HepG2 (cell line): Measurements from ENCODE around the gene MED13. TPM values are rescaled to one million over a fixed set of nuclear protein-coding genes. Genes with fewer than 3 reads are reported as not detected.

ENCODE experiments used
- DMAP1 ChIP-seq: IDR thresholded peaks from 2 replicates; pipeline ENCODE4 v1.6.1; 2016
- DNMT1 ChIP-seq: sonication (generic); formaldehyde crosslinking; IDR thresholded peaks from 2 replicates; pipeline ENCODE4 v1.5.1; 2020; ENCODE audit warnings: mild to moderate bottlenecking, missing genetic modification reagents
- FOSL2 ChIP-seq: sonication (generic); formaldehyde crosslinking; IDR thresholded peaks from 2 replicates; pipeline ENCODE4 v1.4.0; 2020; ENCODE audit warnings: missing genetic modification reagents
- FOXA3 ChIP-seq: IDR thresholded peaks from 2 replicates; pipeline ENCODE4 v1.6.1; 2016; ENCODE audit warnings: missing genetic modification reagents, missing compliant biosample characterization
- FOXK1 ChIP-seq: sonication (generic); formaldehyde crosslinking; IDR thresholded peaks from 2 replicates; pipeline ENCODE4 v1.4.0; 2020; ENCODE audit warnings: low read depth, missing genetic modification reagents, borderline replicate concordance
- FOXP1 ChIP-seq, 2 experiments: fragments of 450-650 bp in 1 of 2; IDR thresholded peaks; 2 replicates each; pipeline ENCODE4 v1.6.1; 2017 to 2018; ENCODE audit warnings: antibody characterized with exemption in 1 of 2
- FUBP1 ChIP-seq: sonication (generic); formaldehyde crosslinking; IDR thresholded peaks from 2 replicates; pipeline ENCODE4 v1.5.1; 2020; ENCODE audit warnings: missing genetic modification reagents, mild to moderate bottlenecking, borderline replicate concordance
- HBP1 ChIP-seq: IDR thresholded peaks from 2 replicates; pipeline ENCODE4 v1.6.1; 2016; ENCODE audit warnings: low read depth, control low read depth
- NCOR1 ChIP-seq: fragments of 200-600 bp; sonication (generic); IDR thresholded peaks from 2 replicates; pipeline ENCODE4 v1.7.0; 2017; ENCODE audit warnings: antibody characterized with exemption, low read length, borderline replicate concordance
- RAD21 ChIP-seq: fragments of 450-650 bp; formaldehyde crosslinking; IDR thresholded peaks from 2 replicates; pipeline ENCODE4 v1.5.0; 2020; ENCODE audit warnings: mild to moderate bottlenecking
- SALL1 ChIP-seq: sonication (generic); formaldehyde crosslinking; IDR thresholded peaks from 2 replicates; pipeline ENCODE4 v1.8.0; 2022; ENCODE audit warnings: mild to moderate bottlenecking, missing genetic modification reagents
- SIX4 ChIP-seq: sonication (generic); formaldehyde crosslinking; IDR thresholded peaks from 2 replicates; pipeline ENCODE4 v1.4.0; 2020; ENCODE audit warnings: missing genetic modification reagents
- SMAD3 ChIP-seq: sonication (generic); formaldehyde crosslinking; IDR thresholded peaks from 2 replicates; pipeline ENCODE4 v1.4.0; 2020; ENCODE audit warnings: missing genetic modification reagents
- SNAI1 ChIP-seq: sonication (generic); formaldehyde crosslinking; IDR thresholded peaks from 2 replicates; pipeline ENCODE4 v1.5.0; 2020; ENCODE audit warnings: mild to moderate bottlenecking, missing genetic modification reagents, borderline replicate concordance
- TBL1XR1 ChIP-seq: fragments of 150-350 bp; IDR thresholded peaks from 2 replicates; pipeline ENCODE4 v1.6.1; 2014; ENCODE audit warnings: borderline replicate concordance, low read length; ENCODE audit not compliant: partially characterized antibody
- TCF7 ChIP-seq: sonication (generic); IDR thresholded peaks from 2 replicates; pipeline ENCODE4 v1.6.1; 2016; ENCODE audit warnings: antibody characterized with exemption, low read depth
- TOPORS ChIP-seq: sonication (generic); formaldehyde crosslinking; IDR thresholded peaks from 2 replicates; pipeline ENCODE4 v1.8.0; 2023; ENCODE audit warnings: mild to moderate bottlenecking, missing genetic modification reagents
- ZMYM2 ChIP-seq: sonication (generic); formaldehyde crosslinking; IDR thresholded peaks from 2 replicates; pipeline ENCODE4 v1.8.0; 2022; ENCODE audit warnings: mild to moderate bottlenecking, missing genetic modification reagents
- ZNF142 ChIP-seq: sonication (generic); formaldehyde crosslinking; IDR thresholded peaks from 2 replicates; pipeline ENCODE4 v1.4.0; 2020; ENCODE audit warnings: missing genetic modification reagents
- ZNF766 ChIP-seq: sonication (generic); formaldehyde crosslinking; IDR thresholded peaks from 2 replicates; pipeline ENCODE4 v1.5.0; 2020; ENCODE audit warnings: missing genetic modification reagents, borderline replicate concordance
- ZSCAN21 ChIP-seq: sonication (generic); formaldehyde crosslinking; IDR thresholded peaks from 2 replicates; pipeline ENCODE4 v1.8.0; 2022; ENCODE audit warnings: mild to moderate bottlenecking, missing genetic modification reagents, moderate library complexity, borderline replicate concordance
- polyA plus RNA-seq, 8 experiments: library from polyadenylated mRNA; depleted of rRNA in 3 of 8; stranded (reverse) in 7 of 8; unstranded in 1 of 8; fragments of >200 nt; fragmentation: Illumina TruSeq in 4 of 8; extraction: Trizol in 4 of 8; gene quantifications; 2 replicates each; pipeline versions ENCODE4 v1.2.1 to v1.2.3, GENCODE V29; 2011 to 2016; ENCODE audit warnings: low read depth in 4 of 8, missing spikeins in 1 of 8, mixed read lengths in 1 of 8; ENCODE audit not compliant: insufficient read depth in 1 of 8
- total RNA-seq, 5 experiments: library from RNA; depleted of rRNA; stranded (reverse); fragments of >200 nt; fragmentation: Illumina TruSeq; extraction: Trizol; gene quantifications; 2 replicates each; pipeline ENCODE4 v1.2.3, GENCODE V29; 2016; ENCODE audit warnings: low read depth in 1 of 5

MED13 gene
- total and polyA plus RNA-seq, 2 of the 13 experiments (the other 11 are each of a cell fraction or from before 2014, with no cell fraction given) = 27.4 to 69.1 TPM

- TF ChIP-seq SMAD3 (CRISPR knock-in tag) = peak; percentile 53
- TF ChIP-seq FOXK1 = 0 out of 2 replicates have a peak, but pooled peaks have one; percentile 26
- peak; percentile 83 for TF ChIP-seq SALL1 (CRISPR knock-in tag)
- TF ChIP-seq HBP1 (CRISPR knock-in tag) = peak; percentile 72; the same call in 1 of the 2 replicates
- peak; percentile 37; the same call in 1 of the 2 replicates for TF ChIP-seq FOXA3
- TF ChIP-seq ZNF142 (CRISPR knock-in tag) = peak; percentile 76; the same call in 1 of the 2 replicates
- no peak for TF ChIP-seq ZMYM2 (CRISPR knock-in tag)
- 0 out of 2 replicates have a peak, but pooled peaks have one; percentile 40 for TF ChIP-seq SIX4 (CRISPR knock-in tag)
- TF ChIP-seq SNAI1 = peak; percentile 77; the same call in 1 of the 2 replicates
- peak; percentile 39 for TF ChIP-seq TBL1XR1
- no peak for TF ChIP-seq ZSCAN21 (CRISPR knock-in tag)
- no peak for TF ChIP-seq TCF7
- no peak; the same call in 1 of the 2 replicates for TF ChIP-seq FOSL2 (CRISPR knock-in tag)
- peak; percentile 76; the same call in 1 of the 2 replicates for TF ChIP-seq DNMT1 (CRISPR knock-in tag)
- TF ChIP-seq RAD21 (CRISPR knock-in tag) = peak; percentile 86
- no peak for TF ChIP-seq NCOR1
- TF ChIP-seq FUBP1 (CRISPR knock-in tag) = no peak
- peak; percentile 19; the same call in 1 of the 2 replicates for TF ChIP-seq ZNF766 (CRISPR knock-in tag)
- TF ChIP-seq TOPORS (CRISPR knock-in tag) = peak; percentile 55; the same call in 1 of the 2 replicates
- no peak for TF ChIP-seq FOXP1 (IDR thresholded peaks at IDR 0.05)
- TF ChIP-seq FOXP1 (CRISPR knock-in tag; IDR thresholded peaks at IDR 0.05) = no peak
- TF ChIP-seq DMAP1 = peak; percentile 81
Measured at GRCh38 chr17:62065611-62066468, 762 bp upstream of the MED13 start (continued).
